HepG2 (cell line): ENCODE results near the gene MBTD1. TPM values are rescaled to one million over a fixed set of nuclear protein-coding genes. Genes with fewer than 3 reads are reported as not detected.
A peak's percentile ranks its signal among the peaks of the same experiment; 100 is the strongest.

Experiments
- AGO1 ChIP-seq: fragments of 200-400 bp; formaldehyde crosslinking; IDR thresholded peaks from 2 replicates; pipeline ENCODE4 v1.6.1; 2017; ENCODE audit warnings: mild to moderate bottlenecking, low read depth, low read length, moderate library complexity; ENCODE audit not compliant: poor library complexity, severe bottlenecking
- CENPT ChIP-seq: sonication (generic); formaldehyde crosslinking; IDR thresholded peaks from 2 replicates; pipeline ENCODE4 v1.8.0; 2022; ENCODE audit warnings: low read depth, mild to moderate bottlenecking, moderate library complexity, missing genetic modification reagents
- ERF ChIP-seq: IDR thresholded peaks from 2 replicates; pipeline ENCODE4 v1.6.1; 2018; ENCODE audit warnings: missing biosample characterization, missing genetic modification reagents
- GPN1 ChIP-seq: sonication (generic); formaldehyde crosslinking; IDR thresholded peaks from 2 replicates; pipeline ENCODE4 v1.5.1; 2020; ENCODE audit warnings: missing genetic modification reagents, borderline replicate concordance
- HMG20B ChIP-seq: conservative IDR thresholded peaks from 2 replicates; pipeline ENCODE4 v1.6.1; 2016; ENCODE audit warnings: missing genetic modification reagents, missing compliant biosample characterization
- KDM4B ChIP-seq: sonication (generic); formaldehyde crosslinking; IDR thresholded peaks from 2 replicates; pipeline ENCODE4 v1.4.0; 2020; ENCODE audit warnings: missing genetic modification reagents
- KMT2B ChIP-seq: IDR thresholded peaks from 2 replicates; pipeline ENCODE4 v1.6.1; 2016; ENCODE audit warnings: missing genetic modification reagents, missing compliant biosample characterization
- MTF2 ChIP-seq: sonication (generic); formaldehyde crosslinking; IDR thresholded peaks from 2 replicates; pipeline ENCODE4 v1.5.0; 2020; ENCODE audit warnings: missing genetic modification reagents, borderline replicate concordance
- NFKBIZ ChIP-seq: IDR thresholded peaks from 2 replicates; pipeline ENCODE4 v1.6.1; 2018; ENCODE audit warnings: missing genetic modification reagents, missing compliant biosample characterization
- PAWR ChIP-seq: sonication (generic); formaldehyde crosslinking; IDR thresholded peaks from 2 replicates; pipeline ENCODE4 v1.4.0; 2020; ENCODE audit warnings: missing genetic modification reagents, mild to moderate bottlenecking, borderline replicate concordance
- POLR2AphosphoS2 ChIP-seq: IDR thresholded peaks from 2 replicates; pipeline ENCODE4 v1.6.1; 2011; ENCODE audit warnings: low read depth, low read length, improper control_type of control experiment
- SOX5 ChIP-seq: IDR thresholded peaks from 2 replicates; pipeline ENCODE4 v1.6.1; 2016; ENCODE audit warnings: borderline replicate concordance
- YEATS4 ChIP-seq: sonication (generic); formaldehyde crosslinking; IDR thresholded peaks from 2 replicates; pipeline ENCODE4 v1.4.0; 2020; ENCODE audit warnings: missing genetic modification reagents, borderline replicate concordance
- ZNF550 ChIP-seq: sonication (generic); formaldehyde crosslinking; IDR thresholded peaks from 2 replicates; pipeline ENCODE4 v1.4.0; 2020; ENCODE audit warnings: mild to moderate bottlenecking, missing genetic modification reagents, borderline replicate concordance
- ZNF792 ChIP-seq: IDR thresholded peaks from 2 replicates; pipeline ENCODE4 v1.6.1; 2016
- polyA plus RNA-seq, 8 experiments: library from polyadenylated mRNA; depleted of rRNA in 3 of 8; stranded (reverse) in 7 of 8; unstranded in 1 of 8; fragments of >200 nt; fragmentation: Illumina TruSeq in 4 of 8; extraction: Trizol in 4 of 8; gene quantifications; 2 replicates each; pipeline versions ENCODE4 v1.2.1 to v1.2.3, GENCODE V29; 2011 to 2016; ENCODE audit warnings: low read depth in 4 of 8, missing spikeins in 1 of 8, mixed read lengths in 1 of 8; ENCODE audit not compliant: insufficient read depth in 1 of 8
- total RNA-seq, 5 experiments: library from RNA; depleted of rRNA; stranded (reverse); fragments of >200 nt; fragmentation: Illumina TruSeq; extraction: Trizol; gene quantifications; 2 replicates each; pipeline ENCODE4 v1.2.3, GENCODE V29; 2016; ENCODE audit warnings: low read depth in 1 of 5
- TF ChIP-seq, protein P1 (sequence below): sonication (generic); formaldehyde crosslinking; IDR thresholded peaks from 2 replicates; pipeline ENCODE4 v1.9.0; 2021; ENCODE audit warnings: mild to moderate bottlenecking, missing genetic modification reagents
- TF ChIP-seq, protein P2 (sequence below): sonication (generic); formaldehyde crosslinking; IDR thresholded peaks from 2 replicates; pipeline ENCODE4 v1.4.0; 2020; ENCODE audit warnings: missing genetic modification reagents
- TF ChIP-seq, protein P3 (sequence below): sonication (generic); formaldehyde crosslinking; IDR thresholded peaks from 2 replicates; pipeline ENCODE4 v1.8.1; 2023; ENCODE audit warnings: missing genetic modification reagents, mild to moderate bottlenecking, borderline replicate concordance
- TF ChIP-seq, protein P4 (sequence below): sonication (generic); formaldehyde crosslinking; IDR thresholded peaks from 2 replicates; pipeline ENCODE4 v1.4.0; 2020; ENCODE audit warnings: missing genetic modification reagents

Gene MBTD1
- total and polyA plus RNA-seq, 2 of the 13 experiments (the other 11 are each of a cell fraction or from before 2014, with no cell fraction given), result 20.9 TPM

DNA sequence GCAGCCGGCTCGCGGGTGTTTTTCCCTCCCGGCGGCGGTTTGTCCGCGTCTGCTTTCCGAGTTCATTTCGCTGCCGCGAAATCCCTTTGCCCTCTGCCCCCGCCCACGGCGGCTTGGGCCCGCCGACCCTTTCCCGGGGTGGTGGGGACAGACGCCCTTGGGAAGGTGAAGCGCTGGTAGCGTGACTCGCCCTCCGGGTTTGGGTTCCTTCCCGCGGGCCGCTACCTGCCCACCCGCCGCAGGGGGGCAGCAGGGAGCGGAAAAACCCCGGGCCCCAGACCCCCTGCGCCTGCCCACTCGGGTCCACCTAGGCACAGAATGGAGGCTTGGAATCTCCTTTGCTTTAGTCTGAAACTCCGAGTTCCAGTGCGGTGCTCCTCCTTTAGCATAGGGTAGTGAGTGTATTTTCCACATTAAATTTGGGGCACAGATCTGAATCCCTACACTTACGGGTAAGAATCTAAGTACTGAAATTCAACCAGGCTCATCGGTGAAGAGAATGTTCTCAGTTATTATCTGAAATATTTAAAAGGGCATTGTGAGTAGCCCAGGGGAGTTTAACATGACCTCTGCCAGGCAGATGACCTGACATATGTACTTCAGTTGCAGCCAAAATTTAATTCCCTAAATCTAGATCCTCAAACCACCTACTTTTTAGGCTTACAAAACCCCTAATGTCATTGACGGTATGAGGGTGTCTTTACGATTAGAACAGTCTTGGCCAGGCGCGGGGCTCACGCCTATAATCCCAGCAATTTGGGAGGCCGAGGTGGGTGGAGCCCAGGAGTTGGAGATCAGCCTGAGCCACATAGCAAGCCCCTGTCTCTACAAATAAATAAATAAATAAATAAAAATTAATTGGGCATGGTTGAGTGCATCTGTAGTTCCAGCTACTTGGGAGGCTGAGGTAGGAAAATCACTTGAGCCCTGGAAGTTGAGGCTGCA, 92.6 kb downstream of the MBTD1 start (continued):
- TF ChIP-seq, protein P1, sequence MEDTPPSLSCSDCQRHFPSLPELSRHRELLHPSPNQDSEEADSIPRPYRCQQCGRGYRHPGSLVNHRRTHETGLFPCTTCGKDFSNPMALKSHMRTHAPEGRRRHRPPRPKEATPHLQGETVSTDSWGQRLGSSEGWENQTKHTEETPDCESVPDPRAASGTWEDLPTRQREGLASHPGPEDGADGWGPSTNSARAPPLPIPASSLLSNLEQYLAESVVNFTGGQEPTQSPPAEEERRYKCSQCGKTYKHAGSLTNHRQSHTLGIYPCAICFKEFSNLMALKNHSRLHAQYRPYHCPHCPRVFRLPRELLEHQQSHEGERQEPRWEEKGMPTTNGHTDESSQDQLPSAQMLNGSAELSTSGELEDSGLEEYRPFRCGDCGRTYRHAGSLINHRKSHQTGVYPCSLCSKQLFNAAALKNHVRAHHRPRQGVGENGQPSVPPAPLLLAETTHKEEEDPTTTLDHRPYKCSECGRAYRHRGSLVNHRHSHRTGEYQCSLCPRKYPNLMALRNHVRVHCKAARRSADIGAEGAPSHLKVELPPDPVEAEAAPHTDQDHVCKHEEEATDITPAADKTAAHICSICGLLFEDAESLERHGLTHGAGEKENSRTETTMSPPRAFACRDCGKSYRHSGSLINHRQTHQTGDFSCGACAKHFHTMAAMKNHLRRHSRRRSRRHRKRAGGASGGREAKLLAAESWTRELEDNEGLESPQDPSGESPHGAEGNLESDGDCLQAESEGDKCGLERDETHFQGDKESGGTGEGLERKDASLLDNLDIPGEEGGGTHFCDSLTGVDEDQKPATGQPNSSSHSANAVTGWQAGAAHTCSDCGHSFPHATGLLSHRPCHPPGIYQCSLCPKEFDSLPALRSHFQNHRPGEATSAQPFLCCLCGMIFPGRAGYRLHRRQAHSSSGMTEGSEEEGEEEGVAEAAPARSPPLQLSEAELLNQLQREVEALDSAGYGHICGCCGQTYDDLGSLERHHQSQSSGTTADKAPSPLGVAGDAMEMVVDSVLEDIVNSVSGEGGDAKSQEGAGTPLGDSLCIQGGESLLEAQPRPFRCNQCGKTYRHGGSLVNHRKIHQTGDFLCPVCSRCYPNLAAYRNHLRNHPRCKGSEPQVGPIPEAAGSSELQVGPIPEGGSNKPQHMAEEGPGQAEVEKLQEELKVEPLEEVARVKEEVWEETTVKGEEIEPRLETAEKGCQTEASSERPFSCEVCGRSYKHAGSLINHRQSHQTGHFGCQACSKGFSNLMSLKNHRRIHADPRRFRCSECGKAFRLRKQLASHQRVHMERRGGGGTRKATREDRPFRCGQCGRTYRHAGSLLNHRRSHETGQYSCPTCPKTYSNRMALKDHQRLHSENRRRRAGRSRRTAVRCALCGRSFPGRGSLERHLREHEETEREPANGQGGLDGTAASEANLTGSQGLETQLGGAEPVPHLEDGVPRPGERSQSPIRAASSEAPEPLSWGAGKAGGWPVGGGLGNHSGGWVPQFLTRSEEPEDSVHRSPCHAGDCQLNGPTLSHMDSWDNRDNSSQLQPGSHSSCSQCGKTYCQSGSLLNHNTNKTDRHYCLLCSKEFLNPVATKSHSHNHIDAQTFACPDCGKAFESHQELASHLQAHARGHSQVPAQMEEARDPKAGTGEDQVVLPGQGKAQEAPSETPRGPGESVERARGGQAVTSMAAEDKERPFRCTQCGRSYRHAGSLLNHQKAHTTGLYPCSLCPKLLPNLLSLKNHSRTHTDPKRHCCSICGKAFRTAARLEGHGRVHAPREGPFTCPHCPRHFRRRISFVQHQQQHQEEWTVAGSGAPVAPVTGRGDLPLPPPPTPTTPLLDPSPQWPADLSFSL (CRISPR knock-in tag), result no peak
- TF ChIP-seq PAWR (no peak; the same call in 1 of the 2 replicates), ERF (no peak), NFKBIZ (CRISPR knock-in tag) (no peak), AGO1 (no peak), YEATS4 (peak; percentile 4; the same call in 1 of the 2 replicates), ZNF550 (no peak), POLR2AphosphoS2 (no peak), KMT2B (peak; percentile 11; the same call in 1 of the 2 replicates), KDM4B (CRISPR knock-in tag) (no peak; the same call in 1 of the 2 replicates), CENPT (no peak), GPN1 (CRISPR knock-in tag) (no peak), SOX5 (no peak), MTF2 (CRISPR knock-in tag) (no peak), HMG20B (no peak), ZNF792 (CRISPR knock-in tag) (peak; percentile 71; the same call in 1 of the 2 replicates)
- TF ChIP-seq, protein P2, sequence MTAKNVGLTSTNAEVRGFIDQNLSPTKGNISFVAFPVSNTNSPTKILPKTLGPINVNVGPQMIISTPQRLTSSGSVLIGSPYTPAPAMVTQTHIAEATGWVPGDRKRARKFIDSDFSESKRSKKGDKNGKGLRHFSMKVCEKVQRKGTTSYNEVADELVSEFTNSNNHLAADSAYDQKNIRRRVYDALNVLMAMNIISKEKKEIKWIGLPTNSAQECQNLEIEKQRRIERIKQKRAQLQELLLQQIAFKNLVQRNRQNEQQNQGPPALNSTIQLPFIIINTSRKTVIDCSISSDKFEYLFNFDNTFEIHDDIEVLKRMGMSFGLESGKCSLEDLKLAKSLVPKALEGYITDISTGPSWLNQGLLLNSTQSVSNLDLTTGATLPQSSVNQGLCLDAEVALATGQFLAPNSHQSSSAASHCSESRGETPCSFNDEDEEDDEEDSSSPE (CRISPR knock-in tag), result no peak
- TF ChIP-seq, protein P3, sequence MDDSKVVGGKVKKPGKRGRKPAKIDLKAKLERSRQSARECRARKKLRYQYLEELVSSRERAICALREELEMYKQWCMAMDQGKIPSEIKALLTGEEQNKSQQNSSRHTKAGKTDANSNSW, result 0 out of 2 replicates have a peak, but pooled peaks have one; percentile 18
- TF ChIP-seq, protein P4, sequence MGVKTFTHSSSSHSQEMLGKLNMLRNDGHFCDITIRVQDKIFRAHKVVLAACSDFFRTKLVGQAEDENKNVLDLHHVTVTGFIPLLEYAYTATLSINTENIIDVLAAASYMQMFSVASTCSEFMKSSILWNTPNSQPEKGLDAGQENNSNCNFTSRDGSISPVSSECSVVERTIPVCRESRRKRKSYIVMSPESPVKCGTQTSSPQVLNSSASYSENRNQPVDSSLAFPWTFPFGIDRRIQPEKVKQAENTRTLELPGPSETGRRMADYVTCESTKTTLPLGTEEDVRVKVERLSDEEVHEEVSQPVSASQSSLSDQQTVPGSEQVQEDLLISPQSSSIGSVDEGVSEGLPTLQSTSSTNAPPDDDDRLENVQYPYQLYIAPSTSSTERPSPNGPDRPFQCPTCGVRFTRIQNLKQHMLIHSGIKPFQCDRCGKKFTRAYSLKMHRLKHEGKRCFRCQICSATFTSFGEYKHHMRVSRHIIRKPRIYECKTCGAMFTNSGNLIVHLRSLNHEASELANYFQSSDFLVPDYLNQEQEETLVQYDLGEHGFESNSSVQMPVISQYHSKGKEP (CRISPR knock-in tag), result no peak
